Daoy (cell line): Measurements from ENCODE around the gene CST1. TPM values are rescaled to one million over a fixed set of nuclear protein-coding genes. Genes with fewer than 3 reads are reported as not detected.

Experiments used
- DNase-seq: peaks from one replicate; pipeline ENCODE4 v3.0.0-alpha.2; 2015; ENCODE audit warnings: low read depth
- total RNA-seq: library from RNA; depleted of rRNA; stranded (reverse); fragments of >200 nt; shearing (Covaris generic); gene quantifications from 2 replicates; pipeline ENCODE4 v1.2.3, GENCODE V29; 2014; rRNA removed

The CST1 gene
- total RNA-seq, 1 experiment from 2014 or later = not detected

DNA sequence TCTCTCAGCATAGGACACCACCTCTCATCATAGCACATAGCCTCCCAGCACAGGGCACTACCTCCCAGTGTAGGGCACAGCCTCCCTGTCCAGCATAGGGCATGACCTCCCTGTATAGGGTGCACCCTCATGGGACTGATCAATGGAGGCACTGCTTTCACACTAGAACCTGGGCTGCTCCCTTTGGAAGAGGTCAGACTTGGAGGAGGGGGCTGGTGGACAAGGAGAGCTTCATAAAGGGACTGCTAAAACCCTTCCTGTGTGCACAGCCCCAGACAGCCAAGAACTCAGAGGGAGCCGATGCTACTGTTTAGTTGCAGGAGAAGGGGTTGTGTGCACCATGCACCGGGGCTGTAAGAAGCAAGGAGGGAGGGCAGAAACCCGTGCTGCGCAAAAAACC, 40.0 kb downstream of the CST1 start:
- DNase-seq = no peak

DNA sequence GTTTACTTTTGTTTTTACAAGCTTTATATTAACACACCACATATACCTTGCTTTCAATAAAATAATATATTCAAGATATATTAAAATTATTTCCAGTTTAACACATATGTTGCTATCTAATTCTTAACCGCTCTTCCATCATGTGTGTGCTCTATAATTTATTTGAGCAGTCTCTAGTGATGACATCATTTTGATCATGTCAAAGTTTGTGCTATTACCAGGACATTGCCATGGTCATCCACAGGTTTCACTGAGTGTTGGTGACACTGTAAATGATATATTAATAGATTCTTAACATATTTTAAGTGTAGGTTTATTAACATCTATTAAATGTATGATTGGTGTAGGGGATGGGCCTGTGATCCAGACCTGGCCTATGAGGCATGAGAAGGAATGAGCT, 44.8 kb downstream of the CST1 start:
- DNase-seq = no peak

DNA sequence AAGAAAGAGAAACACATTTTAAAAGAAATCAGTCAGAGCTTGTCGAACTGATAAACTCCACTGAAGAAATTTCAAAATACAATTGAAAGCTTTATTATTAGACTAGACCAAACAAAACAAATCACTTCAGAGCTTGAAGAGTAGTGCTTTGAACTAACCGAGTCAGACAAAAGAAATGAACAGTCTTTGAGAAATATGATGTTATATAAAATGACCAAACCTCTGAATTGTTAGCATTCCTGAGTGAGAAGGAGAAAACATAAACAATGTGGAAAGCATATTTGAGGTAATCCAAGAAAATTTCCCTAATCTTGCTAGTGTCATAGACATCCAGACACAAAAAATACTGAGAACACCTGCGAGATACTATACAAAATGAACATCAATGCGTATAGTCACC, 48.7 kb downstream of the CST1 start:
- no peak for DNase-seq

DNA sequence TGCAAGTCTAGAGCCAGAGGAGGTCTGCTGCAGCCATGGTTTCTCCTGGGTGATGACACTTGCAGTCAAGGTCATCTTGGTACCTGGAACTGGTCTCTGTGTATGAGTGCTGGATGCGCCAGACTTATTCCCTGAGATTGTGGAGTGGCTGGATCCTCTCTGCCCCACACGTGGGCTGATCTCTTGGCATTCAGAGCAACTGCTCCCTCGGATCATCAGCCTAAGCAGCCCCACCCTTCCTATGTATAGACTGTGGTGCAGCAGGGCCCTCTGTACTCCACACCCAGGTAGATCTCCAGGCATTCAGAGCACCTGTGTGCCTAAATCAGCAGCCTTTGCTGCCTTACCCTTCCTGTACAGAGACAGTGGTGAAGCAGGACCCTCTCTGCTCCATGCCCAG, 49.8 kb downstream of the CST1 start:
- DNase-seq = no peak

DNA sequence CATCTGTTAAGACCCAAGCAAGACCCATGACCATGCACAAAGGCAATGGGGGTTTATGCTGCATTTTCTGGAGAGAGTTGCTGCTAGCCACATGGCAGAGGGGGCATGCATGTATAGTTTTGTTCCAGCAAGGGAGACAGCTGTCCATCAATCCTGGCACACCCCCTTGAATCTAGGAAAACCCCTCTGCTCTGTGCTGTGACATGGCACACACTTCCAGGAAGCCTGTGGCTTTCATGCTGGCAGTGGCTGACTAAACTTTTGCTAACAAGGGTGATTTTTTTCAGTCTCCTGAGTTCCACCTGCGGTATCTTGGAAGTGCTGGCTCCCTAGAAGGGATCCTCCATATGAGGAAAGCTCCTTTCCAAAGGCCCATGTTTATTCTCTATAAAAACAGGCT, 52.8 kb downstream of the CST1 start:
- DNase-seq = no peak

Other genes starting within 250 kb of the CST1 start
- not detected in 2 replicates for gene CST9L, start 182.5 kb downstream of the CST1 start, total RNA-seq
- not detected in 2 replicates for gene CST9, start 145.0 kb downstream of the CST1 start, total RNA-seq
- 46.3 and 46.6 TPM in 2 replicates for gene CST3, start 113.0 kb downstream of the CST1 start, total RNA-seq
- gene CST4, start 61.9 kb downstream of the CST1 start, total RNA-seq = not detected in 2 replicates
- not detected in 2 replicates for gene CST2, start 75.8 kb upstream of the CST1 start, total RNA-seq
- gene CST5, start 128.8 kb upstream of the CST1 start, total RNA-seq = not detected in 2 replicates
- gene GGTLC1, start 237.8 kb upstream of the CST1 start, total RNA-seq = not detected in 2 replicates